Transverse colon (tissue), 4 donors: ENCODE results near the gene GABRB1. TPM values are rescaled to one million over a fixed set of nuclear protein-coding genes. Genes with fewer than 3 reads are reported as not detected.

Experiments used
- DNase-seq: peaks from one replicate; pipeline ENCODE4 v3.0.0-alpha.2; 2019
- H3K27ac ChIP-seq, 4 donors: fragments of 200-600 bp; sonication (generic); 2 replicates each; pipeline ENCODE4 v1.5.1; 2016 to 2018; ENCODE audit warnings: inconsistent platforms in 4 of 4
- H3K27me3 ChIP-seq: fragments of 200-600 bp; sonication (generic); 2 replicates; pipeline ENCODE4 v1.5.1; 2017; ENCODE audit warnings: inconsistent platforms
- H3K36me3 ChIP-seq, 4 donors: fragments of 200-600 bp; sonication (generic); 2 replicates each; pipeline ENCODE4 v1.5.1; 2017 to 2019; ENCODE audit warnings: inconsistent platforms in 4 of 4
- H3K4me1 ChIP-seq, 4 donors: fragments of 200-600 bp; sonication (generic); 2 replicates each; pipeline ENCODE4 v1.5.1; 2017 to 2020; ENCODE audit warnings: inconsistent platforms in 4 of 4
- H3K4me3 ChIP-seq, 4 donors: fragments of 200-600 bp; sonication (generic); 1 replicate in 1 of 4; 2 replicates in 3 of 4; pipeline versions ENCODE4 v1.5.1 to v1.6.1; 2017 to 2019; ENCODE audit warnings: inconsistent platforms in 4 of 4
- H3K9me3 ChIP-seq, 2 donors: fragments of 200-600 bp; sonication (generic); 2 replicates each; pipeline ENCODE4 v1.5.1; 2017 to 2019; ENCODE audit warnings: inconsistent platforms in 2 of 2
- CTCF ChIP-seq, 5 experiments: fragments of 200-600 bp in 3 of 5; fragments of 450-650 bp in 2 of 5; sonication (generic) in 3 of 5; IDR thresholded peaks; 1 replicate in 2 of 5; 2 replicates in 3 of 5; pipeline ENCODE4 v1.5.1; 2016 to 2017; ENCODE audit warnings: antibody characterized with exemption in 5 of 5, inconsistent platforms in 3 of 5, mild to moderate bottlenecking in 2 of 5, moderate library complexity in 1 of 5
- EP300 ChIP-seq: sonication (generic); formaldehyde crosslinking; IDR thresholded peaks from one replicate; pipeline ENCODE4 v1.6.1; 2017; ENCODE audit warnings: antibody characterized with exemption, low read depth
- POLR2A ChIP-seq: fragments of 450-650 bp; IDR thresholded peaks from one replicate; pipeline ENCODE4 v1.6.1; 2016; ENCODE audit warnings: antibody characterized with exemption, mild to moderate bottlenecking, moderate library complexity
- POLR2AphosphoS5 ChIP-seq, 3 donors: sonication (generic); formaldehyde crosslinking; IDR thresholded peaks; one replicate each; pipeline ENCODE4 v1.6.1; 2016; ENCODE audit warnings: antibody characterized with exemption in 3 of 3
- WGBS, 2 donors: methylation state at CpG; one replicate each; pipeline ENCODE4 v1.1.5; 2018; ENCODE audit warnings: low coverage in 1 of 2; 5-methylcytosine and 5-hydroxymethylcytosine counted together
- in situ Hi-C, 4 donors: fragments of 200-750 bp; cut with MboI; loops; one replicate each; pipeline versions ENCODE4 v1.15.0 to v1.15.1; 2017; ENCODE audit warnings: low sequenced_read_pairs in 3 of 4, low pct_ligation_motif_present in 1 of 4, low pct_unique_long_range_greater_than_20kb in 1 of 4
- intact Hi-C: fragments of 100-400 bp; cut with DNase I; formaldehyde crosslinking; loops from one replicate; pipeline ENCODE4 v1.15.1; 2023; ENCODE audit warnings: low total_unique reads
- total RNA-seq, 4 donors: library from RNA; depleted of rRNA; stranded (reverse); fragments of >200 nt; gene quantifications; one replicate each; pipeline ENCODE4 v1.1.0, GENCODE V29; 2016

The GABRB1 gene
- total RNA-seq, 4 donors from 2014 or later: 0.14 to 19.7 (median 0.48) TPM; not detected in 1

- TF ChIP-seq POLR2A (no peak), EP300 (no peak), POLR2AphosphoS5 (IDR thresholded peaks at IDR 0.05) (no peak), CTCF (IDR thresholded peaks at IDR 0.05) (no peak)
- no peaks in the 10 kb centered on the region for H3K27me3 ChIP-seq
- 50 to 86% methylated on average over 1 of the region's 1 CpG for WGBS, 2 donors
- H3K27ac ChIP-seq: no peak overlapping the region
- in situ Hi-C loops: no loop called here
- H3K36me3 ChIP-seq: no peaks in the 10 kb centered on the region
- intact Hi-C loops: no loop called here
- no peak overlapping the region for H3K4me3 ChIP-seq
- no peaks in the 10 kb centered on the region for H3K4me1 ChIP-seq
- H3K9me3 ChIP-seq: no peaks in the 10 kb centered on the region
- DNase-seq: no peak
Observed at GRCh38 chr4:47271291-47271690, 239.9 kb downstream of the GABRB1 start.

DNA sequence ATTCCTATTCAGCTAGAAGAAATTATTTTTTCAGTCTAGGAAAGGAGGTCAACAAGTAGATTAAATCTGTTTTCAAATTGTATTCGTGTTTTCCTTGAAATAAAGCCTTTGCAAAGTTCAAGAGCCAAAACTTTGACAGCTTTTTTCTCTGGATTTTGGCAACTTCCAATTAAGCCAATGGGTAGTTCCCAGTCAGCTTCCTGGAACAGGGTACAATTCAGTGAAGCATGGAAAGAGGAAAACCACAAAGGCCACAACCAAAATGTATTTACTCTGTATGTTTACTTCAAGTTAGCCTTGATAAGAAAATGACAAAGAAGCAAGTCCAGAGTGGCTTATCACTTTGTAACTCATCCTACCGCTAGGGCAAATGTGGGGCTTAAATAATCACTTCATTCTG is 243.5 kb downstream of the GABRB1 start:
- H3K36me3 ChIP-seq: no peaks in the 10 kb centered on the region

GRCh38 chr4:47275595-47275994 is 244.2 kb downstream of the GABRB1 start:
- H3K36me3 ChIP-seq: no peaks in the 10 kb centered on the region
- no peak overlapping the region for H3K4me3 ChIP-seq
- no peak for DNase-seq
- no peaks in the 10 kb centered on the region for H3K4me1 ChIP-seq
- no peaks in the 10 kb centered on the region for H3K9me3 ChIP-seq
- intact Hi-C loops: no loop called here
- no peaks in the 10 kb centered on the region for H3K27me3 ChIP-seq
- no peak for TF ChIP-seq EP300
- in situ Hi-C loops: no loop called here
- WGBS, 2 donors: 75 to 78% methylated on average over 2 of the region's 2 CpGs
- H3K27ac ChIP-seq: no peak overlapping the region

More for the DNA sequence above, 243.5 kb downstream of the GABRB1 start:
- Histone ChIP-seq H3K4me1 (no peaks in the 10 kb centered on the region), H3K27me3 (no peaks in the 10 kb centered on the region), H3K9me3 (no peaks in the 10 kb centered on the region), H3K27ac (no peak overlapping the region), H3K4me3 (no peak overlapping the region)
- in situ Hi-C loops: no loop called here
- WGBS, 2 donors: 37 to 42% methylated on average over 2 of the region's 2 CpGs
- DNase-seq: no peak
- intact Hi-C loops: no loop called here
- TF ChIP-seq CTCF (IDR thresholded peaks at IDR 0.05) (no peak), POLR2AphosphoS5 (IDR thresholded peaks at IDR 0.05) (no peak), EP300 (no peak), POLR2A (no peak)

DNA sequence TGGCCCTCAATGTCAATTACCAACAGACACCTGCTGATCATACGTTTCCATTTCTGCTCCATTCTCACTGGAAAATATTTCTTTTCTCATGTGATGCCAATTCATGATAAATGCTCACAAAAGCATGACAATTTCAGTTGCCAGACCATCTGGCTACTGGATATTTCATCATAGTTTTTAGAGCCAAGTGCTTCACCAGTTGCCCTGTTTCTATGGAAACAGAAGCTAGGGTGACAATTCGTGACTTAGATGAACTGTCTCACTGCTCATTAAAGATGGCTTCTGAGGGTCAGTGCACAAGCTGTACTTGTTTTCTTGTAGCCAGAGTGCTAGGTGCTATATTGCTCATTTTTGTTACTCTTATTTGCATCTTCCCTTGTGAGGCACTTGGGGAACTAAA is 247.3 kb downstream of the GABRB1 start:
- intact Hi-C loops (no loop called here), in situ Hi-C loops (no loop called here)
- 14 to 49% methylated on average over 2 of the region's 2 CpGs for WGBS, 2 donors
- no peak for DNase-seq
- Histone ChIP-seq H3K4me3 (no peak overlapping the region), H3K27me3 (no peaks in the 10 kb centered on the region), H3K27ac (no peak overlapping the region), H3K36me3 (no peaks in the 10 kb centered on the region), H3K9me3 (no peaks in the 10 kb centered on the region), H3K4me1 (no peaks in the 10 kb centered on the region)
- no peak for TF ChIP-seq POLR2A

DNA sequence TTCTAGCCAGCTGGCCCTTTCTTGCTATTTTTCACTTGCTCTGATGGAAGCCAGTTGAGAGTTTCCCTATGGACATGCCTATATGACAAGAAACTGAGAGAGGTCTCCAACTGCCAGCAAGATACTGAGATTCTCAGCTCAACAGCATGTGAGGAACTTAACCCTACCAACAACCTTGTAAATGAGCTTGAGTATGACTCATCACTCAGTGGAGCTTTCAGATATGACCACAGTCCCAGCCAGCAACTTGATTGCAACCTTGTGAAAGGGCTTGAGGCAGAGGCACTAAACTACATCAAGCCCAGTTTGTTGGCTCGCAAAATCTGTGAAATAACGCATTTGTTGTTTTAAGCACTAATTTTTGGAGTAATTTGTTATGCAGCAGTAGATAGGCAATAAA is 256.4 kb downstream of the GABRB1 start:
- intact Hi-C loops (no loop called here), in situ Hi-C loops (no loop called here)
- TF ChIP-seq CTCF (IDR thresholded peaks at IDR 0.05) (no peak), POLR2AphosphoS5 (IDR thresholded peaks at IDR 0.05) (no peak), POLR2A (no peak)
- Histone ChIP-seq H3K36me3 (no peaks in the 10 kb centered on the region), H3K4me3 (no peak overlapping the region), H3K27ac (no peak overlapping the region), H3K27me3 (no peaks in the 10 kb centered on the region), H3K4me1 (no peaks in the 10 kb centered on the region), H3K9me3 (no peaks in the 10 kb centered on the region)
- 78% methylated on average over 2 of the region's 2 CpGs; no CpG with 5 or more reads in 1 of the 2 donors for WGBS, 2 donors
- DNase-seq: no peak
